ENCODE data around the gene EFNB2.

DNA sequence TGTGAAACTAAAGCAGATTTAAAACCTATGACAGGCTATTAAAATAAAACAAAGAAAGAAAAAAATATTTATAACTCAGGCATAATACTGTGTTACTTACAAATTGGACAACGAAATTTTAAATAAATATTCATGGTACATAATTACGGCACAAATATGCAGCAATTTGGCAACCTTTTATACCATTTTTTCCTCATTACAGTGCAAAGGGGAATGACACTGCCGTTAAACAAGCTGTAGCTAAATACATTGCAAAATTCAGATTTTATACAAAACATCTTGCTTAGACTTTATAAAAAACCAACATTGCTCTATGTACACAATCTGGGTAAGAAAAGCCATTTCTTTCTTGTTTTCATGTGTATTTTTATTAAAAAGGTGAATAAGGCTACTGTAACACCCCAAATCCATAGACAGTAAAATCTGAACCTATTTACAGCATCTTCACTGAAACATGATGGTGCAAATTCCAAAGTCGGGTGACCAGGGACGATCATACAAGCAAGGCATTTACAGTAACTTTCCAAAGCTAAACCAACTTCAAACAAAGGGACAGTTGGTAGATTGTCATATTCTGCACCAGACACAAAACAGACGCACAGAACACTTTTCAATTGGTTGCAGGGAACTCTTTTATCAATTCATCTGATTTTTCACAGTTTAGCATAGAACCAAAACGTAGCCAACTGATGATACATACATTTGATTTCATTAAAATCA is 45.5 kb downstream of the EFNB2 start:
- TF ChIP-seq, protein P1, sequence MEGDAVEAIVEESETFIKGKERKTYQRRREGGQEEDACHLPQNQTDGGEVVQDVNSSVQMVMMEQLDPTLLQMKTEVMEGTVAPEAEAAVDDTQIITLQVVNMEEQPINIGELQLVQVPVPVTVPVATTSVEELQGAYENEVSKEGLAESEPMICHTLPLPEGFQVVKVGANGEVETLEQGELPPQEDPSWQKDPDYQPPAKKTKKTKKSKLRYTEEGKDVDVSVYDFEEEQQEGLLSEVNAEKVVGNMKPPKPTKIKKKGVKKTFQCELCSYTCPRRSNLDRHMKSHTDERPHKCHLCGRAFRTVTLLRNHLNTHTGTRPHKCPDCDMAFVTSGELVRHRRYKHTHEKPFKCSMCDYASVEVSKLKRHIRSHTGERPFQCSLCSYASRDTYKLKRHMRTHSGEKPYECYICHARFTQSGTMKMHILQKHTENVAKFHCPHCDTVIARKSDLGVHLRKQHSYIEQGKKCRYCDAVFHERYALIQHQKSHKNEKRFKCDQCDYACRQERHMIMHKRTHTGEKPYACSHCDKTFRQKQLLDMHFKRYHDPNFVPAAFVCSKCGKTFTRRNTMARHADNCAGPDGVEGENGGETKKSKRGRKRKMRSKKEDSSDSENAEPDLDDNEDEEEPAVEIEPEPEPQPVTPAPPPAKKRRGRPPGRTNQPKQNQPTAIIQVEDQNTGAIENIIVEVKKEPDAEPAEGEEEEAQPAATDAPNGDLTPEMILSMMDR (IDR thresholded peaks at IDR 0.05; ENCODE audit: insufficient read depth, low read length): no peak
- TF ChIP-seq, protein P2, sequence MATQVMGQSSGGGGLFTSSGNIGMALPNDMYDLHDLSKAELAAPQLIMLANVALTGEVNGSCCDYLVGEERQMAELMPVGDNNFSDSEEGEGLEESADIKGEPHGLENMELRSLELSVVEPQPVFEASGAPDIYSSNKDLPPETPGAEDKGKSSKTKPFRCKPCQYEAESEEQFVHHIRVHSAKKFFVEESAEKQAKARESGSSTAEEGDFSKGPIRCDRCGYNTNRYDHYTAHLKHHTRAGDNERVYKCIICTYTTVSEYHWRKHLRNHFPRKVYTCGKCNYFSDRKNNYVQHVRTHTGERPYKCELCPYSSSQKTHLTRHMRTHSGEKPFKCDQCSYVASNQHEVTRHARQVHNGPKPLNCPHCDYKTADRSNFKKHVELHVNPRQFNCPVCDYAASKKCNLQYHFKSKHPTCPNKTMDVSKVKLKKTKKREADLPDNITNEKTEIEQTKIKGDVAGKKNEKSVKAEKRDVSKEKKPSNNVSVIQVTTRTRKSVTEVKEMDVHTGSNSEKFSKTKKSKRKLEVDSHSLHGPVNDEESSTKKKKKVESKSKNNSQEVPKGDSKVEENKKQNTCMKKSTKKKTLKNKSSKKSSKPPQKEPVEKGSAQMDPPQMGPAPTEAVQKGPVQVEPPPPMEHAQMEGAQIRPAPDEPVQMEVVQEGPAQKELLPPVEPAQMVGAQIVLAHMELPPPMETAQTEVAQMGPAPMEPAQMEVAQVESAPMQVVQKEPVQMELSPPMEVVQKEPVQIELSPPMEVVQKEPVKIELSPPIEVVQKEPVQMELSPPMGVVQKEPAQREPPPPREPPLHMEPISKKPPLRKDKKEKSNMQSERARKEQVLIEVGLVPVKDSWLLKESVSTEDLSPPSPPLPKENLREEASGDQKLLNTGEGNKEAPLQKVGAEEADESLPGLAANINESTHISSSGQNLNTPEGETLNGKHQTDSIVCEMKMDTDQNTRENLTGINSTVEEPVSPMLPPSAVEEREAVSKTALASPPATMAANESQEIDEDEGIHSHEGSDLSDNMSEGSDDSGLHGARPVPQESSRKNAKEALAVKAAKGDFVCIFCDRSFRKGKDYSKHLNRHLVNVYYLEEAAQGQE (IDR thresholded peaks at IDR 0.05; ENCODE audit: insufficient replicate concordance, low read depth): no peak
- no peak for TF ChIP-seq POLR2AphosphoS5 (IDR thresholded peaks at IDR 0.05; ENCODE audit: low read depth)

Data from HL-60 (cell line).